Amniotic epithelial cell (primary cell): Measurements from ENCODE around the gene OBP2B.

Experiments
- DNase-seq: peaks from one replicate; pipeline ENCODE4 v3.0.0-alpha.2; 2010; ENCODE audit warnings: low read depth

Gene OBP2B

DNA sequence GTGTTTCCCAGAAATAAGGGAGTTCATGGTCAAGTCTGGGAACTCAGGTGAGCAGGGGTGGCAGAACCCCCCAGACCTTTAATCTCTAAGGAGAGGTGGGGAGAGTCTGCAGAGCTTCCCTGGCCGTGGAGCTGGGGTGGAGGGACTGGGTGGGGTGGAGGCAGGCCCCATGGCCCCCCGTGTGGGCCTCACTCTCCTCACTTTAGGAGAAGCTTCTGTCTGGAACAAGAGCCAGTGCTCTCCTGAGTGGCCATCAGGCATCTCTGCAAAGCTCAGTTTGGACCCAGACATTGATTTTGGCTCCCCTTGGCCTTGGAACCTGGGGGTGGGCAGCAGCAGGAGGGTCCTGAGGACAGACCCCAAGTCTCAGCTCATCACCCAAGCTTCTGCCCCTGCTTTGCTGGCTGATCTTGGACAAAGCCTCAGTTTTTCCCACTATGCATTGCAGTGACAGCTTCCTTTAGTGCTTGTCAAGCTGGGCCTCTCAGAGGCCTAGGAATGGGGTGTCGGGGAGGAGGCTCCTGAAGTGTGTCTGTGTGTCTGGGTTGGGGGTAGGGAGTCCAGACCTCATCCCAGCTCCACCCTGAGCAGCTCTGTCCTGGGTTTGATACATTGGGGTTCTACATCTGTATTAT is 41.8 kb downstream of the OBP2B start:
- DNase-seq, result no peak

DNA sequence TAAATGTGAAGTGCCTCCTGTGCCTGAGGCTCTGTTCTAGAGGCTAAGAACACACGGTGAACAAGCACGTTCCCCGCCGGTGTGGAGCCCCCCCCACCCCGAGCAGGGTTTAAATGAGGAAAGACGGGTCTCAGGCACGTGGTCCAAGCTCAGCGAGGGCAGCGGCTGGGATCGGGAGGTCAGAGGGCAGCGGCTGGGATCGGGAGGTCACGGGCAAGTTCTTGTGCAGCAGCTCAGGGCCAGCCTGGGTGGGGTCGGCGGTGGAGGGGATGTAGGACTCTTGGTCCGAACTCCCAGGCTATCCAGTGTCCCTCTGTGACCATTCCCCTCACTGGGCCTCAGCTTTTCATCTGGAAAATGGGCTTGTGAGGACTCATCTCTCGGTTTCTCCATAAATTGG is 42.7 kb downstream of the OBP2B start:
- no peak for DNase-seq

DNA sequence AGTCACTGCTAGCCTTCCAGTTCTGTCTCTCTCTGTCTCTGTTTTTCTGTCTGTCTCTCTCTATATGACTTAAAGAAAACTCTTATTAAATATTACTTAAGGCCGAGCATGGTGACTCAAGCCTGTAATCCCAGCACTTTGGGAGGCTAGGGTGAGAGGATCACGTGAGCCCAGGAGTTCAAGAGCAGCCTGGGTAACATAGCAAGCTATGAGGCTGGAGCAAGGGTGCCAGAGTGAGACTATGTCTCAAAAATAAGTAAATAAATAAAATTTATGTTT is 43.7 kb downstream of the OBP2B start:
- DNase-seq, result peak; percentile 53

DNA sequence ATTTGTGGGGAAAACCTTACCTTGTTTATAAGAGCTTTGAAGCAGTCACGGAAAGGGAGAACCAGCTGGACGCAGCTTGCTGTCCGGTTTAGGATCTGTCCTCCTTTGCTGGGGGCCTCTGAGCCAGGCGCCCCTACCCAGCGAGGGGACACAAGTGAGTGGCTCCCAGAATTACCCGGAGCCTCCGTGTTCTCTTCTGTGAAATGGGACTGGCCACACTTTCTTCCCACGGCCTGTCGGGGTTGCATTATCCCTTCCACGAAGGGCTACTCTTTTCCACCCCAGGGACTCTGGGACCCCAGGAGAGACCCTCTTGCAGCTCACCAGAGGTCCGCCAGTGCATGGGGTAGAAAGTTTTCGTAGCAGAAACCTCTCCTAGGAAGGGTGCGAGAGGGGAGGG is 44.9 kb downstream of the OBP2B start:
- DNase-seq, result no peak

DNA sequence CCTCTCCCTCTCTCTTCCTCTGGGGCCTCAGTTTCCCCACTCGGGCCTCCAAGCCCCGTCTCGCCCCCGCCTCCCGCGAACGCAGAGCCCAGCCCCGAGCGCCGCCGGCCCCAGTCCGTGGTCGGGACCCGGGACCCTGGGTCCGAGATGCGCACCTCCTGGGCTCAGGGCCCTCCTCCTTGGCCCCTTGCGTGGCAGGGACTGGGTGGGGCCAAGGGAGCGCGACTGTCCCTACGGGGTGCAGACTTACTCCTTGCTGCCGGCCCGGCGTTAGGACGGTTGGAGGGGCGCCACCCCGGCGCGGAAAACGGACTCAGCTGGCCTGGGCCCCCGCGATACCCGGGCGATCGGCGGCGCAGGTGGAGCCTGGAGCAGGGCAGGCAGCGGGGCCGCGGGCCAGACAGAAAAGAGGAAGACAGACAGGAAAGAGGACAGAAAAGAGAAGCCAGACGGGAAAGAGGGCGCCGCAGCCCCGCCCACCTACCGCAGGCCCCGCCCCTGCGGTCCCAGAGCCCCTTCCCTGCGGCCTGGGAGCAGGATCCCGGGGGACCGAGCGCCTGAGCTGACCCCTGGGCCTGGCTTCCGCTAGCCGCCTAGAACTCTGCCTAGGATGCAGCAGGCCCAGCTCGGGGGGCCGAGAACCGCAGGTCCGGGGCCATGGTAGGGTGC is 45.4 kb downstream of the OBP2B start, which contains the start of gene GBGT1:
GBGT1 (minus strand) TSS at position 411 of the 669 bp plus-strand sequence. CDS start 1,502 bp downstream, outside the sequence.
- peak; percentile 22 for DNase-seq

DNA sequence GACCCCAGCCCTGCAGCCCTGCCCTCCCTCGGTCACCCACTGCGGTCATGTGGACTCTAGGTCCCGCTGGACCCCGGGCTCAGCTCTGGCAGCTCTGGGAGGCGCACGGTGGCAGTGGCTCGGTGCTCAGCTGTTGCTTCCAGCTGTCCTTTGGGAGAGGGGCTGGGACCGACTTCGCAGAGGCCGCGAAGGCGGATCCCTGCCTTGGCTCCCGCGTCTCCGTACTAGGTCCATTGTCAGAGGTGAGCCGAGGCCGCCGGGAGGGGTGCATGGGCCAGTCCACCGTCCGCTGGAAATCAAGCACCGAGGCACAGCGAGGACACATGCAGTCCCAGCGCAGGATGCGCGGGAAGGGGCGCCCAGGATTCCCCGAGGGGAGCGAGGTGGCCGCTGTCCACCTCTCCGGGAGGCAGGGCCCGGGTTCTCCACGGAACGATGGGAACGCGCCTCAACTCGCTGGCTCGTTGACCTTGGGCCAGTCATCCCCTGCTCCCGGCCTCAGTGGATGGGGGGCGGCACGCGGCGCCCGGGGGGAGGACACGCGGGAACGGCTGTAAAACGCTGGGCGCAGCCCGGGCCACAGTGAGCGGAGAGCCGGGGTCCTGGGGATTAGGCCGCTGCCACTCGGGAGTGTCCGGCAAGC is 46.1 kb downstream of the OBP2B start:
- DNase-seq, result no peak

DNA sequence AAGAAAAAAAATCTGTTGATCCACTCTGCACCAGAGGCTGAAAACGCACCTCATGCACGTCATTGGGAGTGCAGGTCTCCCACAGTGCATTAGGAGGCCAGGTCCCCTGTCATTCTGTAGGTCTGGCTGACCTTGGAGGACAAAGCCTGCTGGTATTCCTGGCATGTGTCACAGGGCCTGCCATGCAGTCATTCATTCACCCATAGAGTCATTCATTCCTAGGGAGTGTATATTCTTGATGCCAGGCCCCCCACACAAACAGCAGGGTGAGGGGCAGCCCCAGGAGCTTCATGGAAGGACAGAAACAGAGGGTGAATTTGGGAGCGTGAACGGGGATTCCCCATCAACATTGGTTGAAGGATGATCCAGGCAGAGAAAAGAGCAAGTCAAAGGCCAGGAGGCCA is 47.5 kb downstream of the OBP2B start:
- no peak for DNase-seq

DNA sequence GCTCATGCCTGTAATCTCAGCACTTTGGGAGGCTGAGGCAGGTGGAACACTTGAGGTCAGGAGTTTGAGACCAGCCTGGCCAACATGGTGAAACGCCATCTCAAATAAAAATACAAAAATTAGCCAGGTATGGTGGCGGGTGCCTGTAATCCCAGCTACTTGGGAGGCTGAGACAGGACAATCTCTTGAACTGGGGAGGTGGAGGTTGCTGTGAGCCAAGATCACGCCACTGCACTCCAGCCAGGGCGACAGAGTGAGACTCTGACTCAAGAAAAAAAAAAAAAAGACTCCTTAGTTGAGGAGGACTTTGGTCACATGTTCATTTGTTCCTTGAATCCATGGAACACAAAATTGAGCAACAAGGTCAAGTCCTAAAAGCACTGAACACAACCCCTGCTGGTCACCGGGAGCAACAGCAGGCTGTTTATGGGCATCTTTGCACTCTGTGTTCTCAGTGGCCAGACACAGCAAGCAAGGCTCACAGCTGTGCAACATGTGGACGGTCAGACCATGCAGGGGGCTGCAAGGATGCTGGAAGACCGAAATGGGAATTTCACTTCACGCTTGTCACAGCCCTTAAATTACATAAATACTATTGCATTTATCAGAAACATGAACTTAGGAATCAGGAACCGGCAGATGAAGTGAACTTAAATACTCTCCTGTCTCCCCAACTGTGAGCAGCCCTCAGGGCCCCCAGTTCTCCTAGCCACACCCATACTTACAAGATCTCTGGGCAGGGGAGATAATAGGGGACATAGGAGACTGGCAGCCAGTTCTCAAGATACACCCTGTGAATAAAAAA is 48.1 kb downstream of the OBP2B start:
- peak; percentile 89 for DNase-seq

DNA sequence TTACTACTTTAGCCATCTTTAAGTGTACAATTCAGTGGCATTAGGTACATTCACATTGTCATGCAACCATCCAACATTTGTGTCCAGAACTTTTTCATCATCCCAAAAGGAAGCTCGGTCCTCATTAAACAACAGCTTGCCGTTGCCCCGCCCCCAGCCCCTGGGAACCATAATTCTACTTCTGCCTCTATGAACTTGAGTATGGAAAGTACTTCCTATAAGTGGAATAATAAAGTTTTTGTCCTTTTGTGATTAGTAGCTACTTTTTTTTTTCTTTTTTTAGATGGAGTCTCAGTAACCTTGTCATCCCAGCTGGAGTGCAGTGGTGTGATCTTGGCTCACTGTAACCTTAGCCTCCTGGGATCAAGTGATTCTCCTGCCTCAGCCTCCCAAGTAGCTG is 50.4 kb downstream of the OBP2B start:
- no peak for DNase-seq
